HS-5 (cell line): ENCODE measurements around the gene ERI3.

Source experiments
- DNase-seq: peaks from one replicate; pipeline ENCODE4 v3.0.0-alpha.2; 2012; ENCODE audit warnings: low read depth

The ERI3 gene

GRCh38 chr1:44348061-44348485 lies 7.0 kb downstream of the ERI3 start:
- DNase-seq = no peak

DNA sequence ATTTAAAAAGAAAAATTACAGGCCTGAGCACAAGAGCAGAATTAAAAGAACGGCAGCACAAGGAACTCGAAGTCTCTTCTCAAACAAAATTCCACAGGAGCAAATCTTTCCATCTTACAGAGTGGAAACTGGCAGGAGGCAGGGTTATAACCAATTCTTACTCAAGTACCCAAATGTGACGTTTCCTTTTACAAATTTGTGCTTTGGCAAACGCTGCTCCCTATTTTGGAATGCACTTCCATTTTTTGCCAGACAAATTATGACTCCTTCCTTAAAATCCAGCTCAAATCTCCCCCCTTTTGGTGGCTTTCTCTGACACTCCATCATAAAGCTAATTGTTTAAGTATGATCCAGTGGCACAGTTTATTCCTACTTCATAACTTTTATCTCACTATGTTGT lies 7.8 kb downstream of the ERI3 start:
- DNase-seq = no peak

DNA sequence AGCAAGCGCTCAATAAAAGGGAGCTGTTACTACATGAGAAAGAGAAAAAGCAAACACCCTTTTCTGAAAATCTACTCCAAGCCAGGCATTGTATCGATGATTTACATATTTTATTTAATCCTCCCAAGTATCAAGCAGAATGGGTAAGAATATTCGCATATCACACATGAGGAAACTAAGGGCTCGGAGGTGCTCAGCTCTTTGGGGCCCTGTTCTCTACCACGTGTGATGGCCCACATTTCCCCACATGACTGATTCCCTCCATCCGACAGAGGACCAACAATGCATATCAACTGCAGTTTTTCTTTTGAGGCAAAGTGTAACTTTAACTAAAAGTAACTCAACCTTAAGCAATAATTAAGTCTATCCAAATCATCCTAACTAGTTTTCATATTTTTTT lies 8.2 kb downstream of the ERI3 start:
- no peak for DNase-seq

GRCh38 chr1:44346184-44346583 lies 8.9 kb downstream of the ERI3 start:
- no peak for DNase-seq

- DNase-seq = no peak
Observed at GRCh38 chr1:44345187-44345775, 9.8 kb downstream of the ERI3 start.

DNA sequence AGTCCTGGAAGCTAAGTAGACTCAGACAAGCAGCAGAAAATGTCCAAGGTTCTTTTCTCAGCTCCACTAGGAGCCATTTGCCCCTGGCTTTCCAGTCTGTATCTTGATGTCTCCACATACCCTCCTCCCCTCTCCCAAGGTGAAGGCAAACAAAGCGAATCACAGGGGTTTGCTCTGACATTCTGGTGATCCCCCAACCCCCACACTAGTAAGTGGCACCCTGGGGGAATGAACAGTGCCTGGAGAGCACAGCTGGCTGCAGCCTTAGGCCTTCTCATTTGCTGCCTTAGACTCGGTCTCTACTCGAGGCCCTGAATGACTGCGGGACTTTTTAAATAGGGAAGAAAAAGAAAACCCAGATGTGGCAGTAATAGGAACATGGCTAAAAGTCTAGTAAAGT lies 15.3 kb downstream of the ERI3 start:
- no peak for DNase-seq

- DNase-seq = no peak
Observed at GRCh38 chr1:44338136-44338535, 16.9 kb downstream of the ERI3 start.

DNA sequence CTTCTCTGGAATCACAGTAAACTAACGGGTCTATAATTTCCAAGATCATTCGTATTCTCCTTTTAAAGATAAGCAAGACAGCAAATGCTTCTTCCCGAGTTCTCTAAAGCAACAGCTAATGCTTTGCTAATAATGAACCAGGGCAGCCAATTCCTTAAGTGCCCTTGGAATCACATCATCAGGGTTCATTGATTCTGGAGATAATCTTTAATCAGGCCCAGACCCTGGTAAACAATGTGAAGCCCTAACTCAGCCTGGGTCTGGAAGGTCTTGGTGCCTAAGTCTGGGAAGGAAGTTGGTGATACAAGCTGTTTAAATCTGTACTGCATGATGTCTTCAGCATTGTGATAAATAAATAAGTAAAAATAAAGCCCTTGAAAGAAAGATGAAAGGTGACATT lies 18.4 kb downstream of the ERI3 start:
- no peak for DNase-seq

- no peak for DNase-seq
Observed at GRCh38 chr1:44334968-44335367, 20.1 kb downstream of the ERI3 start.

DNA sequence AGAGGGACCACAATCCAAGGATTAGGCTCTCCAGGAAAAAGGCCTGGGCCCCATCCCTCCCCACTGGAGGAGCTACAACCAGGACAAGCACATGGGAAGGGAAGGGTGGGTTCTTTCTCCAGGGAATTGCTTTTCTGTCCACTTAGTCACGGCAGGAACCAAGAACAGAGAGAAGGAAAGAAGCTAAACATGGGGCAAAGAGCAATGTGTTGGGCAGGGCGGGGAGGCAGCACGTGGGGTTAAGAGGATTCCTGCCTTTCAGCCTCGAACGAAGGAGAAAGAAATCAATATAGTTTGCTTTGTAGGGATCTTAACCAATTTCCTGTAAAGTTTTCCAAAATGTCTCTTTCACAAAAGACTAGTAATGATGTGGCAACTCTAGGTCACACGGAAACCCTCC lies 21.7 kb downstream of the ERI3 start:
- DNase-seq = no peak

- no peak for DNase-seq
Observed at GRCh38 chr1:44332505-44332904, 22.6 kb downstream of the ERI3 start.

- no peak for DNase-seq
Observed at GRCh38 chr1:44330935-44331334, 24.1 kb downstream of the ERI3 start.

DNA sequence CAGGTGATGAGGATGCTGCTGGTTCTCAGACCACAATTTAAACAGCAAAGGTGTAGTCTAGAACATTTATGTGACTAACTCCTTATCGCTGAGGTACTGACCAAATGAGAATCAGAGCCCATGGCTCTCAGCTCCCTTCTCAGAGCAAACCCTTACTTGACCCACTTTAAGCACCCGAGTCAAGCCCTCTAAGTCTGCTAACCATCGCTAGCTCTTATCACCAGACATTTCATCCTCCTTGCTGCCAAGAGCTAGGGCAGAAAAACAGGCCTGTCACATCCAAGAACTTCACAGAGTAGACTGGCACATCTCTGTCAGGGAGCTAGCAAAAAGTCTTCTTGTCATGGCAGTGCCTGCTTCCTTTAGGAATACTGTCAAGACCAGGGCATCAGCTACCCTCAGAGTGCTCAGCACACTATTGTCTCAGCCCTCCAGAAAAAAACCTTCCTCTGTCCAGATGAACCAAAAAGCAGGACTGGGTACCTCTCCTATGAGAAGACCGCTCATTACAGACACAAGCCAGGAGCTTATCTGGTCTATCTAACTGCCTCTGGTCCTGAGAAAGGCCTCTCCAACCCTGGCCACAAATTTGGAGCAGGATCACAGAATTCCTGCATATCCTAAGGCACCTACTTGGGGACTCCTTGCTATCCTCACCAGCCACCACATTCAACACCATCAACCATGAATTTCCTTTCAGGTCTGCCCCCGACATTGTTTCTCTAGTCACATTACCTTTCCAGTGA lies 26.2 kb downstream of the ERI3 start:
- no peak for DNase-seq

GRCh38 chr1:44327679-44328491 lies 27.2 kb downstream of the ERI3 start:
- peak; percentile 100 for DNase-seq

GRCh38 chr1:44326821-44327465 lies 28.1 kb downstream of the ERI3 start:
- no peak for DNase-seq

- DNase-seq = no peak
Observed at GRCh38 chr1:44326024-44326701, 28.9 kb downstream of the ERI3 start.

DNA sequence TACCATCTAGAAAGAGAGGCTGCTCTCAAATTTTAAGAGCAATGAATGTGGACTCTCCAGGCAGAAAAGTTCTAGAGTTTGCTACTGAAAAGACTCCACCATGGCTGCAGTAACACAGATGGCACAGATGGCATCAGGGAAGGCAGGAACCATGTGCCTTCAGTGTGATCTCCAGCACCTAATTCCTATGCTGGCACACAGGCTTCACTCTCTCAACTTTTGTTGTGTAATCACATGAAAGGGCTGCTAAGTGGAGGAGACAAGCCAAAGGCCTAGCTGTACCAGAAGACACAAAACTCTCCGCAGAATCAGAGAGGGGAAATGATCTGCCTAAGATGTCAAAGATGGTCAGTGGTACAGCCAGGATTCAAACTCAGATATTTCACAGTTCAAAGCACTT lies 31.1 kb downstream of the ERI3 start:
- DNase-seq = no peak

- no peak for DNase-seq
Observed at GRCh38 chr1:44322367-44322766, 32.7 kb downstream of the ERI3 start.

GRCh38 chr1:44321466-44321865 lies 33.6 kb downstream of the ERI3 start:
- no peak for DNase-seq

GRCh38 chr1:44318097-44319088 lies 36.7 kb downstream of the ERI3 start:
- no peak for DNase-seq

- no peak for DNase-seq
Observed at GRCh38 chr1:44316231-44316759, 38.8 kb downstream of the ERI3 start.
